GM10266 (cell line): Measurements from ENCODE around the gene ANXA5.

Experiments
- DNase-seq: peaks from one replicate; pipeline ENCODE4 v3.0.0; 2012; ENCODE audit errors: extremely low spot score
- CTCF ChIP-seq: IDR thresholded peaks from 2 replicates; pipeline ENCODE4 v1.5.1; 2012; ENCODE audit warnings: mild to moderate bottlenecking, low read depth; ENCODE audit not compliant: control insufficient read depth, insufficient read depth; ENCODE audit errors: missing control alignments

Gene ANXA5

GRCh38 chr4:121680571-121680970, 16.2 kb downstream of the ANXA5 start:
- TF ChIP-seq CTCF: no peak
- no peak for DNase-seq

GRCh38 chr4:121679951-121680350, 16.8 kb downstream of the ANXA5 start:
- no peak for DNase-seq
- no peak for TF ChIP-seq CTCF

GRCh38 chr4:121679267-121679666, 17.5 kb downstream of the ANXA5 start:
- no peak for TF ChIP-seq CTCF
- no peak for DNase-seq

- DNase-seq: no peak
- no peak for TF ChIP-seq CTCF
These were observed 19.3 kb downstream of the ANXA5 start for GRCh38 chr4:121677524-121677923.

- DNase-seq: no peak
- TF ChIP-seq CTCF: no peak
These were observed 20.3 kb downstream of the ANXA5 start for GRCh38 chr4:121676345-121677075.

GRCh38 chr4:121675715-121676114, 21.1 kb downstream of the ANXA5 start:
- no peak for TF ChIP-seq CTCF
- DNase-seq: no peak

- no peak for DNase-seq
- no peak for TF ChIP-seq CTCF
These were observed 22.1 kb downstream of the ANXA5 start for GRCh38 chr4:121674696-121675095.
